Left kidney (tissue), 8 donors: ENCODE data around the gene UBL7. TPM values are rescaled to one million over a fixed set of nuclear protein-coding genes. Genes with fewer than 3 reads are reported as not detected.
A peak's percentile ranks its signal among the peaks of the same experiment; 100 is the strongest.
"Not testable (repeated sequence)": the region's sequence is repeated elsewhere in the genome, so short reads cannot be mapped to it uniquely, and the experiment has no call there.

Experiments used
- DNase-seq: peaks from one replicate; pipeline ENCODE4 v3.0.0-alpha.2; 2013
- long read RNA-seq, 8 donors: transcript quantifications; one replicate each; lab custom pipeline, GENCODE V29; 2026
- polyA plus RNA-seq: library from polyadenylated mRNA; unstranded; fragments of 120-200 nt; gene quantifications from one replicate; pipeline ENCODE4 v1.2.1, GENCODE V29; 2013; ENCODE audit not compliant: insufficient read length

UBL7 gene, protein sequence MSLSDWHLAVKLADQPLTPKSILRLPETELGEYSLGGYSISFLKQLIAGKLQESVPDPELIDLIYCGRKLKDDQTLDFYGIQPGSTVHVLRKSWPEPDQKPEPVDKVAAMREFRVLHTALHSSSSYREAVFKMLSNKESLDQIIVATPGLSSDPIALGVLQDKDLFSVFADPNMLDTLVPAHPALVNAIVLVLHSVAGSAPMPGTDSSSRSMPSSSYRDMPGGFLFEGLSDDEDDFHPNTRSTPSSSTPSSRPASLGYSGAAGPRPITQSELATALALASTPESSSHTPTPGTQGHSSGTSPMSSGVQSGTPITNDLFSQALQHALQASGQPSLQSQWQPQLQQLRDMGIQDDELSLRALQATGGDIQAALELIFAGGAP
- polyA plus RNA-seq: 64.0 TPM
- long read RNA-seq, donor 1, transcript UBL7-201 (11 exons, 1,360 nt): minor isoform, 7 of 15 reads
- long read RNA-seq, donor 1, transcript UBL7-202 (11 exons, 1,427 nt): major isoform, 8 of 15 reads
- long read RNA-seq, donor 1, partial matches to known transcripts: 0 of 15 reads
- long read RNA-seq, donor 1, other reads (novel, unspliced or antisense): 0 of 15 reads
- long read RNA-seq, donor 2, transcript UBL7-201 (11 exons, 1,360 nt): major isoform, 12 of 20 reads
- long read RNA-seq, donor 2, transcript UBL7-202 (11 exons, 1,427 nt): minor isoform, 8 of 20 reads
- long read RNA-seq, donor 2, partial matches to known transcripts: 0 of 20 reads
- long read RNA-seq, donor 2, other reads (novel, unspliced or antisense): 0 of 20 reads
- long read RNA-seq, donor 3, transcript UBL7-202 (11 exons, 1,427 nt): minor isoform, 6 of 26 reads
- long read RNA-seq, donor 3, transcript UBL7-201 (11 exons, 1,360 nt): major isoform, 8 of 26 reads
- long read RNA-seq, donor 3, partial matches to known transcripts: 7 of 26 reads
- long read RNA-seq, donor 3, other reads (novel, unspliced or antisense): 5 of 26 reads
- long read RNA-seq, donor 4: 0 reads
- long read RNA-seq, donor 5, transcript UBL7-202 (11 exons, 1,427 nt): minor isoform, 17 of 58 reads
- long read RNA-seq, donor 5, transcript UBL7-201 (11 exons, 1,360 nt): major isoform, 24 of 58 reads
- long read RNA-seq, donor 5, partial matches to known transcripts: 12 of 58 reads
- long read RNA-seq, donor 5, other reads (novel, unspliced or antisense): 5 of 58 reads
- long read RNA-seq, donor 6, transcript UBL7-201 (11 exons, 1,360 nt): minor isoform, 5 of 21 reads
- long read RNA-seq, donor 6, transcript UBL7-202 (11 exons, 1,427 nt): major isoform, 9 of 21 reads
- long read RNA-seq, donor 6, partial matches to known transcripts: 6 of 21 reads
- long read RNA-seq, donor 6, other reads (novel, unspliced or antisense): 0 of 21 reads
- long read RNA-seq, donor 7, transcript UBL7-201 (11 exons, 1,360 nt): major isoform, 19 of 38 reads
- long read RNA-seq, donor 7, transcript UBL7-202 (11 exons, 1,427 nt): minor isoform, 13 of 38 reads
- long read RNA-seq, donor 7, partial matches to known transcripts: 5 of 38 reads
- long read RNA-seq, donor 7, other reads (novel, unspliced or antisense): 0 of 38 reads
- long read RNA-seq, donor 8, transcript UBL7-201 (11 exons, 1,360 nt): major isoform, 6 of 11 reads
- long read RNA-seq, donor 8, transcript UBL7-202 (11 exons, 1,427 nt): minor isoform, 5 of 11 reads
- long read RNA-seq, donor 8, partial matches to known transcripts: 0 of 11 reads
- long read RNA-seq, donor 8, other reads (novel, unspliced or antisense): 0 of 11 reads

DNA sequence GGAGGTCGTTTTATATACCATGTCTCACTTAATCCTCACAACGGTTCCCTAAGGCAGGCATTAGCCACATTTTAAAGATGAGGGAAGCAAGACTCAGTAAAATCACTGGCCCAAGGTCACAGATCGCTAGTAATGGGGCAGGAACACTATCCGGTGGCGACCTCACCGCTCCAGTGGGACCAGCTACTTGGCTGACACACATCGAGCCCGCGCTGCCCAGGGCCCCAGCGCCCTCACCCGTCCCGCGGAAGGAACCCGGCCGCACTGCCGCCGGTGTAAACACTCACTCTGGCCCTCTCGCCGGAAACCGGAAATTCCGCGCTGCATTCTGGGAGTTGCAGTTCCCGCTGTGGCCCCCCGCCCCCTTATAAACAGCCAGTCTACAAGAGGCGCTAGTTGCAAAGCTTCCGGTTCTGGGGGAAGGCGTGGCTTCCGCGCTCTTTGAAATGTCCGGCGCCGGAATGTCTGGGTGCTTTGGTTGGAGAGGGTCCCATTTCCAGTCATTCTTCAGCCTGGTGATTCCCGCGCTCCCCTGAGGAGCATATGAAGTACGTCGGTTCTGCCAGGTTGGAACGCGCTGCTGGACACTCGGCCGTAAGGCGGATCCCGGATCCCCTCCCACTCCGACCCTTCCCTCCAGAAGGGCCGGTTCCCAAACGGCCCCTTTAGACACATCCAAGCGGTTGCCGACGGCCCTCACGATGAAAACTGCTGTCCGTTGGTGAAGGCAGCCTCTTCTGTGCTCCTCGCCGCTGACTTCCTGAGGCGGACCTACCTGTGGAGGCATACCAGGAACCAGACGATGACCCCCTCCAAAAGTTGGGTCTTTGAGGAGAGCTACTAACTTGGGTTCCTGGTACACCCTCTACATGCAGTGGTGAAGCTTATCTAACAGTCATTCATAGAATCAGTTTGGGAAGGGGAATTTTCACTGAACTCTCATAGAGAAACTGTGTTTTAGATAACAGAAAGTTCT lies at the start of gene UBL7:
TSS of gene UBL7 (minus strand) at position 290 of the 976 bp plus-strand sequence. CDS start 2,293 bp downstream, outside the sequence.
- DNase-seq: peak; percentile 97

DNA sequence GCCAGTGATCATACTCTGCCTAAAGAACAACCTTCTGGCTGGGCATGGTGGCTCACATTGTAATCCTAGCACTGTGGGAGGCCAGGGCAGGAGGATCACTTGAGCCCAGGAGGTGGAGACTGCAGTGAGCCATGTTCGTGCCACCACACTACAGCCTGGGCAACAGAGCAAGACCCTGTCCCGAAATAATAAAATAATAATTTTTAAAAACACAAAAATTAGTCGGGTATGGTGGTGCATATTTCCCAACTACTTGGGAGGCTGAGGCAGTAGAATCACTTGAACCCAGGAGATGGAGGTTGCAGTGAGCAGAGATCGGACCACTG lies 45.5 kb upstream of the UBL7 start:
- DNase-seq: no peak

DNA sequence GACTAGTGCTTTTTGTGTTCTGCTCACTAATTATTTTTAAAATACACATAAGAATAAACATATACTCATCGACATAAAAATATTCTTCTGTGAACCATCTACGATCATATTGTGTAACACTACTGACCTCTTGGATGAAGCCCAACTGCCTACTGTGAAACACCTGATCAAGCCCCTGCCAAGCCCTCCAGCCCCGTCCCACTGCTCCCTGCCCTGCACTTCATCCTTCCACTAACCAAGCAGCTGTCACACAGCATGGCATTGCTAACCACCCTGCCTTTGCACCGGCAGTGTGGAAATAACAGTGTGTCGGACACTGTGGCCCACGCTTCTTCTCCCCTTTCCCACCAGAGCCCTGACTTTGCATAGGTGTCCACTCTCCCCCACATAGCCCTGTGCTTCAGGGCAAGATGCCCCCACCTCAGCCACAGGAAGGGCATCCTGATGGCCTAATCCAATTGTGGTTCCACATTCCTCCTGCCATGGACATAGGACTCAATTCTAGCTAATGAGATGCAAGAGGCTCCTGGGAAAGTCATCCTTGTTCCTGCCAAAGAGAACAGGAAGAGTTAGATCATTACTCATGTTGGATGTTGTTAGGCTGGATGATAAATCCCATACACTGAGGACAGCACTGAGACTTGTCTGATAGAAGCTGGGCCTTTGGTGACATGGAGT lies 45.0 kb upstream of the UBL7 start:
- DNase-seq: no peak

DNA sequence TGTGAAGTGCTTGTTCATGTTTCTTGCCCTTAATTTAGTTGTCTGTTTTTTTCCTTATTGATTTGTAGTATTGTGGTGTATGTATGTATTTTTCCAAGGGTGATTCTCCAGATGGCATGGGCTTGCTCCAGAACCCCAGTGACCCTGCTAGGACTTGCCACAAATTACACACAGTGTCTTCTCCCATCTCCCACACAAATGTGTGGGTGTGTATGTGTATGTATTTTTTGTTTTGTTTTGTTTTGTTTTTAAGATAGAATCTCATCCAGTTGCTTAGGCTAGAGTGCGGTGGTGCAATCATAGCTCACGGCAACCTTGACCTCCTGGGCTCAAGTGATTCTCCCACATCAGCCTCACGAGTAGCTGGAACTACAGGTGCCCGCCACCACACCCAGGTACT lies 43.9 kb upstream of the UBL7 start:
- DNase-seq: no peak

DNA sequence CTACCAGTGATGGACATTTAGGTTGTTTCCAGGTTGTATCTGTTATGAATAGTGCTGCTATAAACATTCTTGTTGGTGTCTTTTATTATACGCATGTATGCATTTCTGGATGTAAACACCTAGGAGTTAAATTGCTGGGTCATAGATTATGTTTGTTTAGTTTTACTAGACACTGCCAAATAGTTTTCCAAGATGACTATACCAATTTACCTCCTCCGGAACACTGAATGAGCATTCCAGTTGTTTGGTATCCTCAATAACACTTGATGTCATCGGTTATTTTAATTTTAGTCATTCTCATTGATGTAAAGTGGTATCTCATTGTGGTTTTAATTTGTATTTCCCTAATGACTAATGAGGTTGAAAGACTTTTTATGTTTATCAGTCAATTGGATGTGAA lies 43.5 kb upstream of the UBL7 start:
- DNase-seq: no peak

DNA sequence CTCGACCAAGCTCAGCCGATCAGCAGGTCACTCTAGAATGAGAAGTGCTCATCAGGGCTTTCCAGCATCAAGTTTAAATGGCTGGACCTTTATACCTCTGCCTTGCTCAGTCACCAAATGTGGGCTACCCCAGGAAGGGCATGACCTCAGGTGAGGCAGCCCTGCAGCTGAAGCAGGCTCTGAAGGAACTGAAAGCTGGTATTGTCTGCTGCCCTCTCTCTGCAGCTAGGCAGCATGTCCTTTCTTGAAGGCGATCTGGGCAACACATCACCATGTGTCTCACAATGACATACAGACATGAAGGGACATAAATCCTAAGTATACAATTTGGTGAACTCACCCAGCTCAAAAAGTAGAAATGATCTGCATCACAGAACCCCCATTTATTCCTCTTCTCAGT lies 41.3 kb upstream of the UBL7 start:
- no peak for DNase-seq

DNA sequence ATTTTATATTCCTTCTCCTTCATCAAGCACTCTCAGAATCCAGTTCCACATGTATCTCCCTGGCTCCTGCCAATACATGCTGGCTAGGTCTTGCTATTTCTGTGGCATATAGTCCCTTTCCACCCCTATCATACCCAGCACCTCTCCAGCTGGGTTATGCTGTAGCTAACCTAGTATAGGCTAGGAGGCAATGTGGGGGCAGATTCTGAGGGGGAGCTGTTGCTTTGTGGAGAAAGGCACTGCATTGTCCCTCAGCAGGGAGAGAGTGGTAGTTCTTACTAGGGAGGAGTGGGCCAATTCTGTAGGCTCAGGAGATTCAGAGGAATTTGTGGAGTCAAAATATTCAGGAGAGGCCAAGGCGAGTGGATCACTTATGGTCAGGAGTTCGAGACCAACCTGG lies 39.4 kb upstream of the UBL7 start:
- no peak for DNase-seq

DNA sequence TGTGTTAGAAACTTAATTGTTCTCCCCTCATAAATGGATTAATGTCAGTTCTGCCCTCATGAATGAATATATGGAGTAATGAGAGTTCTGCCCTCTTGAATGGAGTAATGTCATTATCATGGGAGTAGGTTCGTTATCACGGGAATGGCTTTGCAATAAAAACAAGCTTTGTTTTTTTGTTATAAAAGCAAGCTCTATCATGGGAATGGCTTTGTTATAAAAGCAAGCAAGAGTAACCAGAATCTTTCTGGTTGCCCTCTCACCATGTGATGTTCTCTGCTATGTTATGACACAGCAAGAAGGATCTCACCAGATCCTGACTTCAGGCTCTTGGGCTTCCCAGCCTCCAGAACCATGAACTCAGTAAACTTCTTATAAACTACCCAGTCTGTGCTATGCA lies 38.4 kb upstream of the UBL7 start:
- DNase-seq: no peak

DNA sequence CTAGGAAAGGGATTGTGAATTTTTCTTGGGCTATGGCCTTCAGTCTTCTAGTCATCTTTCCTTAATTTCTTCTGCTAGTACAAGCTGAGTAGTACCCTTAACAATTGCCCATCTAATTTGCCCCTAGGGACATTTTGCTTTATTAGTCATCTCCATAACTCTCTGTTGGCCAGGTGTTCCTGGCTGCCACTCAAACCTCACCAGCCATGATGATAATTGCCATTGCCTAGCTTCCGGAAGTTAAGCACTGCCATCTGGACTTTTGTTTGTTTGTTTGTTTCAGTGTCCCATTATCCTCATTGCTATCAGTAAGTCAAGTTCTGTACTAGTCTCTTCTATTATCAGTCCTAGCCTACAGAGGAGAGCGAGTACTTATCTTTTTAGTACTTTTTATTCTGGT lies 36.6 kb upstream of the UBL7 start:
- no peak for DNase-seq

DNA sequence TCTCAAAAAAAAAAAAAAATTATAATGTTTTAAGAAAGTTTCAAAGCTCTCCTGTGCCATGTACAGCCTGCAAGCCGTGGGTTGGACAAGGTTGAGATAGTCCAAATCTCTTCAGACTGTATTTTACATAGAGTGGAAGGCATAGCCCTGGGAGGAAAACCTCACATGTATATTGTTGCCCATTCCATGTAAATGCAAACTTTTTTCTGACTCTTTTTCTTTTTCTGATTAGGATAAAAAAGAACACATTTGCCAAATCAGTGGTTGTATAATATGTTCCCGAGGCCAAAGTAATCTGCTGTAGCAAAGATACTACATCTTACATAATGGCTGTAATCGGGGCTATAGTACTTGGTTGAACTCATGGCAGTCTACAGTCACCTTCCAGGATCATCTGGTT lies 35.7 kb upstream of the UBL7 start:
- DNase-seq: no peak

DNA sequence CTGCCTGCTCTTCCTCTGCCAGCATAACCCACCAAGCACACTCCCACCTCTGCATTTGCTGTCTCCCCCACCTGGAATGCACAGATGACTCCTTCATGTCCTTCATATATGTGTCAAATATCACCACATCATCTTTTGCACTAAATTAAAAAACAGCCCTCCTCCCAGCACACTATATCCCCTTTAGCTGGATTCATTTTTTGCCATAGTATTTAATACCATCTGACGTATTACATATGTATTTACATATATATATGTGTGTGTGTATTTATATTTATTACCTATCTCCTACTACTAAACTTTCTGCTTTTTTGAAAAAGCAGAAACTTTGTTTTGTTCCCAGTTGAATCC lies 29.4 kb upstream of the UBL7 start:
- DNase-seq: no peak

DNA sequence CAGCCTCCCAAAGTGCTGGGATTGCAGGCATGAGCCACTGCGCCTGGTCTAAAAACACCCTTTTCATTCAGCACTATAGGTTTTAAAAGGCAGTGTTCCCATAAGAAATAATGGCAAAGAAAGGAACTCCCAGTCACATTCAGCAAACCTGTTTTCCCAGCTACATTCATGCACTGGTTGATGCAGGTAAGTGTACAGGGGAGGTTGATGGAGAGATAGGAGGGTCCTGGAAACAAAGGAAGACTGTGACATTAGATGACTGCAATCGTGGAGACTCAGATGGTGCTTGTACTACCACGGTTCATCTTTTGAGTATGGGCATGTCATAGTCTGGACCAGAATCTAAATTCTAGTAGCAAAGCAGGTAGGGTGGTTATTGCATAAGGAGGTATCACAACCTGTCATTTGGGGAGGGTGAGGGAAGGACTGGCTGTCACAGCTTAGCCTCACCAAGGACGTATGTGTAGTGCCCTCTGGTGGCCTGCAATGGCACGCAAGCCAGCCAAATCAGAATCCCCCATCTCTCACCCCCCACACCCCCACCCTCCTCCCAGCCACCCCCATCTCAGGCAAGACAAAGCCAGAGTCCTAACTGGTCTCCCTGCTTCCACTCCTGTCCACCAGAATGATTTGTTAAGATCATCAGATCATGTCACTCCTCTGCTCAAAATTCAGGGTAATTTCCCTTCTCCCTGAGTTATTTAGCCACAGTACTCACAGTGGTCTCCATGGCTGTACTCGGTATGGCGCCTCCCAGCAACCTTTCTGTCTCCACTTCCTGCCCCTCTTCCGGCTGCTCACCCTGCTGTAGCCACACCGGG lies 28.8 kb upstream of the UBL7 start:
- DNase-seq: peak; percentile 34

DNA sequence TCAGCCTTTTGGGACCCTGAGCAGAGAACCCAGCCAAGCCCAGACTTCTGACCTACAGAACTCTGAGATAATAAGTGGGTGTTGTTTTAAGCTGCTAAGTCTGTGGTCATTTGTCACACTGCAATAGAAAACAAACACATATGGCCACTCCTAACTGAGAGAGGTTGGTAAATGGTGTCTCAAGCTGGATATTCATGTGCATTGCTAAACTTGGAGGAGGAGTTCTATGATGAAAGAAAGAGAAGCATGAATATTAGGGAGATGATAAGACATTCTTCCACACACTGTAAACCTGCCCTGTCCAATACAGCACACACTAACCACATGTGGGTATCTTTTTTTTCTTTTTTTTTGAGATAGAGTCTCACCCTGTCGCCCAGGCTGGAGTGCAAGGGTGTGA lies 27.8 kb upstream of the UBL7 start:
- DNase-seq: no peak

DNA sequence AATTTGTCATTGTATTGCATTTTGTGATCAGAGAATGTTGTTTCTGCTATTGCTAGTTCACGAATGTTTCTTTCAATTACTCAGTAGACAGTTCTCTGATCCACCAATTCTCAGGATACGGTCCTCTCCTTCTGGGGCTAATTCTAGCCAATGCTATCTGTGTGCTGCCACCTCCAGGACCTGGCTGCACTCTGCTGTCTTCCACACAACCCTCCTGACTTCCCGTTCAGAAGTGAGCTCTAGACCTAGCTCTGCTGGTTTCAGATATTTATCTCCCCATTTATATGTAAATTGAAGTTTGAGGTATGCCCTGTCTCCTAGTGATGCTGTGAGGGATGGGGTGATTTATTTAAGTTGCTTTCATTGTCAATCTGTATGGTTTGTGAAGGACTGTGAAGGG lies 21.7 kb upstream of the UBL7 start:
- DNase-seq: no peak

DNA sequence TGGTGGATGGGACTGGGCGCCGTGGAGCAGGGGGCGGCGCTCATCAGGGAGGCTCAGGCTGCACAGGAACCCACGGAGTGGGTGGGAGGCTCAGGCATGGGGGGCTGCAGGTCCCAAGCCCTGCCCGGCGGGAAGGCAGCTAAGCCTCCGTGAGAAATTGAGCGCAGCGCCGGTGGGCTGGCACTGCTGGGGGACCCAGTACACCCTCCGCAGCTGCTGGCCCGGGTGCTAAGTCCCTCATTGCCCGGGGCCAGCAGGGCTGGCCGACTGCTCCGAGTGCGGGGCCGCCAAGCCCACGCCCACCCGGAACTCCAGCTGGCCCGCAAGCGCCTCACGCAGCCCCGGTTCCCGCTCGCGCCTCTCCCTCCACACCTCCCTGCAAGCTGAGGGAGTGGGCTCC lies 19.4 kb upstream of the UBL7 start:
- DNase-seq: not testable (repeated sequence)

DNA sequence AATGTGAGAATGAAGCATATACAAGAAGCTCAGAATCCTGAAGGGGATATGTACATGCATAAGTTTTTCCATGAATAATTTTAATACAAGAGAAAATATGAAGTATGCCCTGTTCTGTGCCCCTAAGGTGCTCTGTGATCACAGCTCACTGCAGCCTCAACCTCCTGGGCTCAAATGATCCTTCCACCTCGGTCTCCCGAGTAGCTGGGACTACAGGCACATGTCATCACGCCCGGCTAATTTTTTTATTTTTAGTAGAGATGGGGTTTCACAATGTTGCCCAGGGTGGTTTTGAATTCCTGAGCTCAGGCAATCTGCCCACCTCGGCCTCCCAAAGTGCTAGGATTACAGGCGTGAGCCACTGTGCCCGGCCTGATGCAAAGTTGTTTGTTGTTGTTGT lies 10.7 kb upstream of the UBL7 start:
- not testable (repeated sequence) for DNase-seq

DNA sequence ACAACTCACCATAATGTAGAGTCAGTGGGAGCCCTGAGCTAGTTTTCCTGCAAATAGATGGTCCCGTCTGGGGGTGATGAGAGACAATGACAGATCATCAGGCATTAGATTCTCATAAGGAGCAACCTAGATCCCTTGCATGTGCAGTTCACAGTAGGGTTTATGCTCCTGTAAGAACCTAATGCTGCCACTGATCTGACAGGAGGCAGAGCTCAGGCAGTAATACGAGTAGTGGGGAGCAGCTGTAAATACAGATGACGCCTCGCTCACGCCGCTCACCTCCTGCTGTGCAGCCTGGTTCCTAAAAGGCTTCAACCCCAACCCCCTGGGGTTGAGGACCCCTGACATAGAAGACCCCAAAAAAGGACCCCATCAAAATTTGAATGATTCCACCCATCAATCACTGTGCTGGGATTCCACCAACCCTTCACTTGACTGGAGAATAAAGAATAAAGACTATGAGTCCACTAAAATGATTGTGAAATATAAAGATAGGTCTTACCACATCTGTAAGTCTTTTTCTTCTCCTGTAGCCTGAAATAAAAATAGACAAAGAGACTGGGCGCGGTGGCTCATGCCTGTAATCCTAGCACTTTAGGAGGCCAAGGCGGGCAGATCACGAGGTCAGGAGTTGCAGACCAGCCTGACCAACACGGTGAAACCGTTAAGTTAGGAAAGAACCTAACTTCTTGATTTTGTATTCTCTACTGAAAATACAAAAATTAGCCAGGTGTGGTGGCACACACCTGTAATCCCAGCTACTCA lies 9.9 kb upstream of the UBL7 start:
- no peak for DNase-seq
